Activated T-cell treated with anti-CD3 and anti-CD28 coated beads for 24 hours (primary cell): ENCODE measurements around the gene DHH.
A peak's percentile ranks its signal among the peaks of the same experiment; 100 is the strongest.

Source experiments
- DNase-seq: peaks from one replicate; pipeline ENCODE4 v3.0.0-alpha.2; 2020; ENCODE audit warnings: low read depth

DHH gene

DNA sequence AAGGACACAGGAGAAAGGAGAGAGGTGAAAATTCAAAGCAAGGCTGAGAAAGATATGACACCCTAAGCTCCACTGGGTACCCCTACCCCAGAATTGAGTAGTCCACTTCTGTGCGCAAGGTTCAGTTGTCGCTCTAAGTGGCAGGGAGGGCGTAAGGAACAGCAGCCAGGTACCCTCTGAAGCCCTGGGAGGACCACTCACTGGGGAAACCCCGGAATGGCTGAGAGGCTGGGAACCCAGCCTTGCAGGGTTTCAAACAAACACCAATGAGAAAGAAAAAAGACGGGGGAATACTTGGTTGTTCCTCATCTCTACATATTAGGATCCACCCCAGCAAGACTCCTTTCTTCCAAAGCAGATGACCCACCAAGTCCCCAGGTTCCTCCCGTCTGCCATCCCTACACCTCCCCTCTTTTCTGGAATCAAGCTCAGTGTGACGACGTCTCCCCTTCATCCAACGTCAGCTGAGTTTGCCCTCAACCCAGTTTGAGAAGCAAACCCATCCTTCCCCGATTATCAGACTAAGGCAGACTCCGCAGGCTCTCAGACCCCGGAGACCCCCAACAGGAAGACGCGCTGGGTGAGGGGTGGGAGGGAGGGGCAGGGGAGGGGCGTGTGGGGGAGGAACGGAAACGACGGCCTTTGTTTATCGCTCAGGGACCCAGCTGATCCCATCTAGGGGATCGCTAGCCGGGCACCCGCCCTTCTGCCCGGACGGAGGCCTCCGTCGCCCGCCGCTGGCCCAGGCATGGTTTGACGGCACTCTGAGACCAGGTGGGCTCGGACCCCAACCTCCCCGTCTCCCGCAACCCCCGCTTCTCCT is 15.3 kb upstream of the DHH start:
- no peak for DNase-seq

DNA sequence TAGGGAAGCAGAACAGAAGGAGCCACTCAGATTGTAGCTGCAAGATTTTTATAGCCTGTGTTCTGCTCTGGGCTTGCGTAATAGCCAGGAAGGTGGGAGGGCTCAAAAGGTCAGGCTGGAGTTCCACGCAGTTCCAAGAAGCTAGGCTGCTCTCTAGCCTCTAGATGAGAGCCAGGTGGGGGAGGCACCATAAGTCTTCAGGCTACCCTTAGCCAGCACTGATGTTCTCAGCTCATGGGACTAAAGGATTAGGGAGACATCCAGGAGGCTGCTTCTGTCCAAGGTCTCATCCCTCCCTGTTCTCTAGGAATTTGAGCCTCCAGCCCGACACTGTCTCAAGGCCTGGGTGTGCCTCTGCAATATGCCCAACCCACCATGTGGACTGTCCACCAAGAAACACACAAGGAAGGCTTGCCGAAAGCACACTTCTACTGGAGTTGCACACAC is 14.4 kb upstream of the DHH start:
- DNase-seq, result no peak

DNA sequence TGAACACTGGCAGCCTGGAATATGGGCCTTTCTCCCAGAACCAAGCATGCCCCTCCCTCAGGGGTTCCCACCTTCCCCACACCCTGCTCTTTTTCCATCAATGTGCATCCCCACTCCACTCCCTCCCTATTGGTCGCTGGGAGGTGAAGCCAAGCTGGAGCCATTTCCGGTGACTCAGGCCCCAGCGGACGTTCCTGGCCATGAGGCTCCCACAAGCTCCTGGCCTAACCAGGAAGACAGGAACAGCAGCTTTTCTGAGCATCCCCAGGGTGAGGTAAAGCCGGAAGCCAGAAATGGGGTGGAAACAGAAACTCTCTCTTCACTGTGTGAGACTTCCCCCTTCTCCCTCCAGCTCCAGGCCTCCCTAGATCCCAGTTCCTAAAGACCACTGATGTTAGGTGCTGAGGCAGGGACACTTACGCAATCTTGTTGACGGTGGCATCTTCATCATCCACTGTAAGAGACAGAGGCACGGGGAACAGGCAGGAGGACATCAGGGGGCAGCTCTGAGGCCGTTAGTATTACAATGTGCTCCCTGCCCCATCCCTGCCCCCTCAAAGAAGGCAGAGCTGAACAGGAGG is 11.0 kb upstream of the DHH start:
- DNase-seq, result no peak

DNA sequence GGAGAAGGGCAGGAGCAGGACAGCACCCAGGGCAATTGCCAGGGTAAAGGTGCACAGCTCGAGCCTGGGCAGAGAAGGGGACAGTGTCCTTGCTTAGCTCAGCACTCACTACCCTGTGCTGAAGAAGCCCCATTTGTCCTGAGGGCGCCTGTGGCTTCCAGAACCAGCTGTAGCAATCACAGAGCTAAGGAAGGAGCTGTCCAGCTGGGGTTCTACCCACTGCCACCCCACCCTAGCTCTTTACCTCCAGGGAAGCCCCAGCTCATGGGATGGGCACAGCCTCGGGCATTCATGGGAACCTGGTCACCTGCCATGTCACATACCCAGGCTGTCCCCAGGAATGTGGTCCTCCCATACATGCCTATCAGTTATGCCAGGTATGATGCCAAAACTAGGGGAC is 10.2 kb upstream of the DHH start:
- DNase-seq, result no peak

DNA sequence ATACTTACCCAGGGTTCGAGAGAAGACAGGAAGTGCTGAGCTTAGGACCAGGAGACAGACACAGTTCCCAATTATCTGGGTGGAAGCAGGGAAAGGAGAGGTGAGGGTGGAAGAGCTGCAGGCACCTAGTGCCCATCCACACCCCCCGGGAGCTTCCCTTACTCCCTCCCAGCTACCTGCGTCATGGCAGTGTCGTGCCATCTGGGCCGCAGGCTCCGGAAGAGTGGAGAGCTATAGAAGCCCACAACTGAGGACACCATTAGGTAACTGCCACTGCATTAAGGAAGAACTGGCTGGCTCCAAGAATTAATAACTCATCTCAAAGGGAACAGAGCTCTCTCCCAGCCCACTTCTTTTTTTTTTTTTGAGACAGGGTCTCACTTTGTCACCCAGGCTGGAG is 5.8 kb upstream of the DHH start:
- no peak for DNase-seq

DNA sequence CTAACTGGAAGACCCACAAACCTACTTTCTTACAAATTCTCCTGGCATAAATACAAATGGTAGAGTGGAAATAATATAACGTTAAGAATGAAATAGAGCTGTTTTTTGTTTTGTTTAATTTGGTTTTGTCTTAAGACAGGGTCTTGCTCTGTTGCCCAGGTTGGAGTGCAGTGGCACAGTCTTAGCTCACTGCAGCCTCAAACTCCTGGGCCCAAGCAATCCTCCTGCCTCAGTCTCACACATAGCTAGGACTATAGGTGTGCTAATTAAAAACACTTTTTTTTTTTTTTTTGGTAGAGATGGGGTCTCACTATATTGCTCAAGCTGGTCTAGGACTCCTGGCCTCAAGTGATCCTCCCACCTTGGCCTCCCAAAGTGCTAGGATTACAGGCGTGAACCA is 4.1 kb upstream of the DHH start:
- DNase-seq, result no peak

DNA sequence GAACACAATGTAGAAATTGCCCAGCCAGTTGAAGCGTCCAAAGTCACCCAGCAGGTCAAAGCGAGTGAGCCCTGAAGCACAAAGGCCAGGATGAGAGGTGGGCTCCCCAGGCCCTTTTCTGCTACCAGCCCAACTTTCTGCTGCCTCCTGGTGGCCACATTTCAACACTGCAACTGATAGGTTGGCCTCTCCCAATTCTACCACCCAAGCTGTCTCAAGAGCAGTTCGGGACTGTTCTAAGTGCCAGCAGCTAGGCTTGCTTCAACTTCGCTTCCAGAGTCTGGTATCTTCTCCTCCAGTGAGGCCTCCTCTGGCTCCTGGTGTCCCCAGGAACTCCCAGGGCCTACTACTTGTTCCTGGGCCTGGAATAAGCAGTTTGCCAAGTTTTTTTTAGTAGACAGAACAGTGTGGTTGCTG is 3.4 kb upstream of the DHH start:
- DNase-seq, result peak; percentile 56

DNA sequence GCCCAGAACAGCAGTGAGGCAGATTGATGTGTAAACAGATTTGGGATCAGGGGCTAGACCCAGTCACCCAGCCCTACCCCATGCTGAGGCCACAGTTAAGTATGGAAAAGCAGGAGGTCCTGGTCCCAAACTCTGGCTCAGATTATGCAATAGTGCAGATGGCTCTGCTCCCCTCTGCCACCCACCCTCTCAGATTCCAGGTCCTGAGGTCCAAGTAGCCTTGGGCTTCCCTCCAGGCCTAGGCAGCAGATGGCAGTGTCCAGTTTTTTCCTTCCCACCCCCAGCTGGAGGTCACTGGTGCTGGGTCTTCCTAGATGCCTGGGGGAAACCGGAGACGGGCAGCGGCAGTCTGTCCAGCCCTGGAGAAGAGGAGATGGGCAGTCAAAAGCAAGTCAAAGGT is 2.8 kb upstream of the DHH start:
- DNase-seq, result no peak

DNA sequence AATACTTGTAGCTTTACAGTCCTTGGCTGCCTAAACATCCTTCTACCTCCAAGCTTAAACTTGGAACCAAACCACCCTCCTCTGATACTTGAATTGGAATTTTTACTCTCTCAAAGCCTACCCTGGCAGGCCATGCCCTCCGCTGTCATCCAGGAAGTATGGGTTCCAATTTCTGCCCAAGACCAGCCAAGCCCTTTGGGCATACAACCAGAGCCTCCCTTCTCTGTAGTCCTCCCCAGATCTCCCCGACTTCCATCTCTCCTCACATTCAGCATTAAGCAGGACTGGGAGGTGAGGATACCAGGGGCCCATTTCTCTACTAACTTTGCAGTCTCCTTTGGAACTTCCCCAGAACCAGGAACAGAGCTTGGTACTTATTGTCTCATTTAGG is 369 bp upstream of the DHH start:
- DNase-seq, result no peak

DNA sequence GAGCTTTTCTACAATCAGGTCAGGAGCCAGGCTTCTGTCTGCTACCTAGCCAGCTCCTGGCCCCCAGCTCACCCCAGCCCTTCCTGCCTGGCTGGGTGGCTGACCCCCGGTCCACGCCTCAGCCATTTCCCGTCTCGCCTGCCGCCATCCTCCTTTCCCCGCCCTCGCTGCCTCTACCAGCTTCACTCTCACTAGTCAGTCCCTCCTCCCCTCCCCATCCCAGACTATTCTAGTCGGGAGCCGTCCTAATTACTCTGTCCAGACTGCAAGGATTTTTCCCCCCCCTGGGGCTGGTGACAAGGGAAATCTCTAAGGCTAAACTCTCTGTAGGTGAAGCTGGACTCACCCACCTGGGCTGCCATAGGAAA is 825 bp downstream of the DHH start:
- no peak for DNase-seq

DNA sequence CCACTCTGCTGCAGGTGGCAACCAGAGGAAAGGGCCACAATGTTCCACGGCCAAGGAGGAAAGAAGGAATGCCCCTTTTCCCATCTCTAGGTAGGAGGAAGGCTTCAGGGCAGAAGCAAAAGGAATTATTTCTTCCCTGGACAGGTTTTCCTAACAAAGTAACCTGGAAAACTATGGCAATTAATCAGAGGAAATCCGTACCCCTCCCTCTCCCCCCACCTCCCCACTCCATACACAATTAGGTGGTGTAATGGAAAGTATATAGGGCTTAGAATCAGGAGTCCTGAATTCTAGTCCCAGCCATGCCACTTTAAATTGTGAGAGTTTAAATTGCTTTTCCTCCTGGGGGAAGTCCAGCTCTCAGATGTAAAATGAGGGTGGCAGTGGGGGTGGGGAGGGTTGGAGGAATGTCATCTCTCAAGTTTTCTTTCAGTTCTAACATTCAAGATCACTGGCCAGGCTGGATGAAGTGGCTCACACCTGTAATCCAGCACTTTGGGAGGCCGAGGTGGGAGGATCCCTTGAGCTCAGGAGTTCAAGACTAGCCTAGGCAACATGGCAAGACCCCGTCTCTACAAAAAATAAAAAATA is 1.7 kb downstream of the DHH start:
- DNase-seq, result no peak

DNA sequence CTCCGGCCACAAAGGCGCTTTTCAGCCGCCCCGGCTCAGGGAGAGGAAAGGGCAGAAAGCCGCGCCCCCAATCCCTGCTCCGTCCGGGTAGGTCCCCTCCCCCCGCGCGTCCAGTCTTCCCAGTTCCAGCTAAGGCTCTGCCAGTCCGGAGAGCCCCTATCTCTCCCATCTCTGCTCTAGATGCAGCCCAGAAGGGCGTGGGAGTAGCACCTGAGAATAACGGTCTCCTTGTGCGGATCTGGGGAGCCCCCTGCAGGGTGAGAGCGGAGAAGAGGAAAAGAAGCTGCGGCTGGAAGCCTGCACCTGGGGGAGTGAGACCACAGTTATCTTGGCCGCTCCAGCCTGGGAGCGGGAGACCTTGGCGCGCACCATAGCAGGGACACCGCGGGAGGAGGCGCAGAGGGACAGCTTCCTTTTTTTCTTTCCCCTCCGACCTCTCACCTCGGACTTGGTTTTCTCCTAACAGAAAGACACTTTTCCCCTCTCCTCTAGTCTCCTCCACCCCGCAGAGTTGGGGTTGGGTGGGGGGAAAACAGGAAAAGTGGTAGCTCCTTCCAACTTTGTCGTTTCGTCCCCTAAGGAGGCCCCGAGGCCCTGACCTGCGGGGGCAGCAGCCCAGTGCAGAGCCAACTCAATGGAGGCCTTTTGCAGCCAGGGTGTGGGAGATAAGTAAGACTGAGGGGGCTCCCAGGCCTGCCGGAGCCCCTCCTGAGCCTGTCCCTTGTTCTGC is 2.4 kb downstream of the DHH start:
- peak; percentile 44 for DNase-seq

DNA sequence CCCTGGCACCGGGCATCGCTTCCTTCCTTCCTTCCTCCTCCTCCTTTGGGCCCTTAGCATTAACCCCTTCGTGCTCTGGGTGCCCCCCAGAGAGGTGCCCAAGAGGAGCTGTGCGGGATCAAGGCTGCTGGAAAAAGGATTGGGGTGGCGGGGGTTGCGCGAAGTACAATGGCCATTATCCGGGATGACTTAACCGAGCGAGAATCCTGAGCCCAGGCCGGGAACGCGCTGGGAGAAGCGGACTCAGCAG is 2.8 kb downstream of the DHH start:
- no peak for DNase-seq

DNA sequence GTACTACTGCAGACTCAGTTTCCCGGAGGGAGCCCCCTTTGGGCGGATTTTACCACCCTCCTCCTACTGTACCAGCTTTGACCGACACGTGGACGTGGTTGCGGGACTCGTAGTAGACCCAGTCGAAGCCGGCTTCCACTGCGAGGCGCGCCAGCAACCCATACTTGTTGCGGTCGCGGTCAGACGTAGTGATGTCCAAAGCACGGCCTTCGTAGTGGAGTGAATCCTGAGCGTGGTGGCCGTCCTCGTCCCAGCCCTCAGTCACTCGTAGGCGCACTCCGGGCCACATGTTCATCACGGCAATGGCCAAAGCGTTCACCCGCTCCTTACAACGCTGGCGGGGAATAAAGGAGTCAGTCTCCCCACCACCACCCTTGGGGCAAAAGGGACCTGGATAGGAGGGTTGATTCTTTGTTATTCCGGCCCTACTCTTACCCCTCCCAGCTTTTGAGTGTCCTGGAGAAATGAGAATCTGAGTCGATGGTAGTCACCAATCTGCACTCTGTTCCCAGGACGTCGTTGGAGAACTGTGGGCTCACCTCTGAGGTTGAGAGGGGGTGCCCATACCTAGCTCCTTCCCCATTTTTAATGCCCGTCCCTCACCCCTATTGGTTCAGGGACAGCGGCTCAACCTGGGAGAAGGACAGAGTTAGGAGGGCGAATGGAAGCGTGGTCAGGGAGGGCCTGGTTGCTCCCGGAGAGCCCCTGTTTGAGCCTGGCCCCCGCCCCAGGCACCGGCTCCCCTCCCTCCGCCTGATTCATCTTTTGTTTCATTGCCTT is 3.4 kb downstream of the DHH start:
- no peak for DNase-seq

DNA sequence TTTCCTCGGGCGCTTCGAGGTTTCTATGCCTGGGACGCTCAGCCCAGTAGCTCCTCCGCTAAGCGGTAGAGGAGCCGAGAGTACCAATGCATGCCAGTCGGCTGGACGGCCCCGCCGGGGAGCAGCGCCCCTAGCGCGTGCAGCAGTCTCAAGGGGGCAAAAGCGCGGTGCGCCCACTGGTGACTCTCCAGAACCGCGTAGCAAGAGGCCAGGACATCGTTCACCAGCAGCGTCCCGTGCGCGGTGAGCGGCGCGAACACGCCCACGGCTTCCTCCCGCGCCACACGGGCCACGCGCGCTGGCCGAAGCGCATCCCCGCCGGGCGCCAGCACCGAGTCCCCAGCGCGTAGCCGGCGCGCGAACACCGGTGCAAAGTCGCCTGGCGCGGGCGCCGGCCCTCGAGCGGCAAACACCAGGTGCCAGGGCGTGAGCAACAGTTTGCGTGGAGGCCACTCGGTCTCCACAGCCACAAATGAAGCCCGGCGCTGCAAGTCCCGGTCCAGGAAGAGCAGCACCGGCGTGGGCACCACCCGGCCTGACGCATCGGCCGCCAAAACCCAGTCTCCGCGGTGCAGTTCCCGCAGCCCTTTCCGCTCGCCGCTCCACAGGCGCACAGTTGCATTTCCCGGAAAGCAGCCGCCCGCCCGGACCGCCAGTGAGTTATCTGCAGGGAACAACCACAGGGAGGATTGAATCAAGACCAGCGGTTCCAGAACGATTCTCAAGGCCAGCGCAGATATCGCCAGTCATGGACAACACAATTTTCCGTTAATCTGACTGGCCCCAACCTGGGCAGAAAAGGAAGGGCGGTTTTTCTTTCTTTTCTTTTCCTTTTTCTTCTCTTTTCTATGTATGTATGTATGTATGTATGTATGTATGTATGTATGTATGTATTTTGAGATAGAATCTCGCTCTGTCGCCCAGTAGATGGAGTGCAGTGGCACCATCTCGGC is 4.5 kb downstream of the DHH start:
- no peak for DNase-seq

DNA sequence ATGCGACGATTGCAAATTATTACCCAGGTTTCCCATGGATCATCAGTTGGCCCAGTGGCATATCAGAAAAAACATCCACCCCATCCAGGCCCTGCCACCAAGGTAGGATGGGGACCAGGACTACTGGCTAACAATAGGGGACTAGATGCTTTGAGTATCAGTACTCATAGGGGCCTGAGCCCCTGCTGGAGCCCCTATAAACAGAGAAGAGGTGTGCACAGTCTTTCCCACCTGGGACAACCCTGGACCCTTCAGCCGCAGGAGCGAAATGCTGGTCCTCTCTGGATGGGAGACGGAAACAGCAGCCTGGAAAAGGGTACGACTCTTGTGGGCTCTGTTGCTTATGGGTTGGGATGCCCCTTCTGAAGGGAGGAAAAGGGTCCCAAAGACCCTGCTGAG is 5.7 kb downstream of the DHH start:
- no peak for DNase-seq

DNA sequence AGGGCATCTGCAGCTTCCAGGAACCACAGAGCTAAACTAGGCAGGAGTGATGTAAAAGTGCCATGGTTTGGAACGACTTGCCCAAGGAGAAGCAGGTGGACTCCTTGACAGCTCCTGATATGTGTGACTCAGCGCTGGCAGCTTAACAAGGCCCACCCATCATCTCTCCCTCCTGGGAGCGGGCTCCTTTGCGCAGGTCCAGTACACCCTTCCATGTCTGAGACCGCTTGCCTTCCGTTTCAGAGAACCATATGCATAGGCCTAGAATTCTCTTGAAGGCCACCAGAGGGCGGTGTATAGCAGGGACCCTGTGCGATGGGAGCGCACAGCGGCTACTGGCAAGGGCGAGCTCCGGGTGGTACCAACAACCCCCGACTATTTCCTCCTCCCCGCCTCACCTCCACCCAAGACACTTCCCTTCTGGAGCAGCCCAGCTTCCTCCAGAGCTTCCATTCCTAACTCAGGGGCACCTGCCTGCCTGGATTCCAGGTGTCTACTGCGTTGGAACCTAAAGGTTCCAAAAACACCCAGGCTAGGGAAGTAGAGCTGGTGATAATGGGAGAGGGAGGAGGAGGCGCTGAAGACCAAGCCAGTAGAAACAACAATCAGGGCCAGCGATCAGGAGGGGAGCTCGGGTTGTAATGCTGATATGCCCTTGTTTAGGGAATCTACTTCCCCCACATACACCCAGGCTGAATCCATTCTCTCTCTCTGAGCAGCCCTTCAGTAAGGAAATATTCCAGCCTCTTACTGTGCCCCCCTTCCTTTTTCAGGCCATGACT is 6.3 kb downstream of the DHH start:
- peak; percentile 66 for DNase-seq

DNA sequence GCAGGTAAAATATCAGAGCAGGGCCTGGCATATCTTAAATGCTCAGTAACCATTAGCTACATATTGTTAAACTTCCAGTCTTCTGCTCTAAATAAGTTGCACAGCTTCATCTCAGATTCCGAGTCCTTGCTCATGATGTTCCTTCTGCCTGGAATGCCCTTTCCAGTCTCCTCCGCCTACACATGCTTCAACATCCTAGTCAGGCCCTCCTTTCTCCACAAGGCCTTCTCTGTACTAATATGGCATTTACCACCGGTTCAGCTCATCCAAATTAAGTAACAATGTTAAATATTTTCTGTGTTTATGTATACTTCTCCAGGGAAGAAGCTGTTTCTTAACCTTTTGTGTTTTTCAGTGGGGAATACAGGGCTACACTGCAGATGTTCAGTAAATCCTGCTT is 8.5 kb downstream of the DHH start:
- DNase-seq, result no peak

DNA sequence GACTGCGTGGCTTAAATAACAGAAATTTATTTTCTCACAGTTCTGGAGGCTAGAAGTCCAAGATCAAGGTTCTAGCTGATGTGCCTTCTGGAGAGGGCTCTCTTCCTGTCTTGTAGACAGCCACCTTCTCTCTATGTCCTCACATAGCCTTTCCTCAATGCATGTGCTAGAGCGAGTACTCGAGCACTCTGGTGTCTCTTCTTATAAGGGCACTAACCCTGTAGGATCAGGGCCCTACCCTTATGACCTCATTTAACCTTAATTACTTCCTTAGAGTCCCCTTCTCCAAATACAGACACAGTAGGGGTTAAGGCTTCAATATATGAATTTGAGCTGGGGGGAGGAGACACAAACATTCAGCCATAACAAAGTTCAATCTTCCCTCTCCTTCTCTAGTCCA is 10.2 kb downstream of the DHH start:
- no peak for DNase-seq

DNA sequence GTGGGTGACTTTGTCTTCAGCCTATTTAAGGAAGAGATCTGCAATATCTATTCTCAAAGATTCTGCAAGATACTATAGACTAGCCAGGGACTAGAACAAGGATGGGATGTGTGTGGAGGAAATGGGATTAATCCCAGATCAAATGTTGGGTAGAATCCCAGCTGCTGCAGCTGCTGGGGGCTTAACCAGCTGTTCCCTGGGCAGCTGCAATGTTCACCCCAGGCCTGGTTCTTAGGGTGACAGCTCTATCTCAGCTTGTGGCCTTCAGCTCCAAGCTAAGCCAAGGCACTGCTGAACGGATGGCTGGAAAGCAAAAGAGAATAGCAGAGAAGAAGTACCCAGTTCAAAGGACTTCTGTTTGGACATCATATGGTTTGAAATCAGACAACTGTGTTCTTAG is 14.8 kb downstream of the DHH start:
- DNase-seq, result no peak

DNA sequence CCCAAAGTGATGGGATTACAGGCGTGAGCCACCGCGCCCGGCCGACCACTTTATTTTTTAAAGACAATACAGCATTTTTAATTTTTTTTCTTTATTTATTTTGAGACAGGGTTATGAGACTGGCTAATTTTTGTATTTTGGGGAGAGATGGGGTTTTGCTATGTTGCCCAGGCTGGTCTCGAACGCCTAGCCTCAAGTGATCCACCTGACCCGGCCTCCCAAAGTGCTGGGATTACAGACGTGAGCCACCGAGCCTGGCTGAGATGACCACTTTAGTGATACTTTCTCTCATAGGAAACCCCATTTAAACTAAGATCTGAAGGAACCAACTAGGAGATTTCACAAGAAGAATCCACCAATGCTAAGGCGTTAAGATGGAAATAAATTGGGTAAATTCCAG is 23.6 kb downstream of the DHH start:
- no peak for DNase-seq
